GM21529 (cell line): ENCODE results near the gene LDHD.

ENCODE experiments used
- ATAC-seq: cut with Tn5 transposase; IDR thresholded peaks from one replicate; pipeline ENCODE4 v1.9.1; 2021; ENCODE audit not compliant: unreplicated experiment

Gene LDHD

DNA sequence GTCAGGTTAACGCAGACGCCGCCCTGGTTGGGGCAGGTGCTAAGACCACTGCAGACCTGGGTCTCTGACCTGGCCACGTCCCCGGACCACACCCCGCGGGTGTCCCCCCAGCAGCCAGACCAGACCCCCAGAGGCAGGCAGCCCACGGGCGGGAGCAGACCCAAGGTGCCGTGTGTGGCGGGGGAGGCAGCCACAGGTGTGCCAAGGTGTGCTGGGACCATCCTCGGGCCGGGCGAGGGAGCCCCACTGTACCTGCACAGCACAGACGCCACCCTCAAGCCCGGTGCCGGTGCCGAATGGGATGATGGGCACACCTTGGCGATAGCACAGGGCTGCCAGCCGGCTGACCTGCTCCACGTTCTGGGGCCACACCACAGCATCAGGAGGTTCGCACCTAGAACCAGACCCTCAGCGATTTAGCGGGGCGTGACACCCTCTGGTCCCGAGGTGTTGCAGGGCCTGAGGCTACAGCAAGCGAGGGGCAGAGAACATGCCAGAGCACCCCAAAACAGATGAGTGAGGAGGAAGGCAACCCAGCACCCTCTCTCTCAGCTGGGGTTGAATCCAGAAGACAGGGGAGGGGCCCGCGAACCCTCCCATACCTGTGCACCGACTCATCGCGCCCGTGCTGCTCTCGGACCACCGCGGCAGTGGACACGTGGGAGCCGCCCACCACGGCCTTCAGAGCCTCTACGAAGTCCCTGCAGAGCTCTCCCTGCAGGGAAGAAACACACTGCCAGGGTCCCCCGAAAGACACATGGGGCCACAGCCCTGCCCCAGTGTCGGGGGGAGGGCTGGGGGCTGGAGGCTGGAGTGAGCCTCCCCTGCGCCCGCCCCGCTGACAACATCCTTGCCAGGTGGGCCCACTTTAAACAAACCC lies 1.4 kb downstream of the LDHD start:
- no peak for ATAC-seq

DNA sequence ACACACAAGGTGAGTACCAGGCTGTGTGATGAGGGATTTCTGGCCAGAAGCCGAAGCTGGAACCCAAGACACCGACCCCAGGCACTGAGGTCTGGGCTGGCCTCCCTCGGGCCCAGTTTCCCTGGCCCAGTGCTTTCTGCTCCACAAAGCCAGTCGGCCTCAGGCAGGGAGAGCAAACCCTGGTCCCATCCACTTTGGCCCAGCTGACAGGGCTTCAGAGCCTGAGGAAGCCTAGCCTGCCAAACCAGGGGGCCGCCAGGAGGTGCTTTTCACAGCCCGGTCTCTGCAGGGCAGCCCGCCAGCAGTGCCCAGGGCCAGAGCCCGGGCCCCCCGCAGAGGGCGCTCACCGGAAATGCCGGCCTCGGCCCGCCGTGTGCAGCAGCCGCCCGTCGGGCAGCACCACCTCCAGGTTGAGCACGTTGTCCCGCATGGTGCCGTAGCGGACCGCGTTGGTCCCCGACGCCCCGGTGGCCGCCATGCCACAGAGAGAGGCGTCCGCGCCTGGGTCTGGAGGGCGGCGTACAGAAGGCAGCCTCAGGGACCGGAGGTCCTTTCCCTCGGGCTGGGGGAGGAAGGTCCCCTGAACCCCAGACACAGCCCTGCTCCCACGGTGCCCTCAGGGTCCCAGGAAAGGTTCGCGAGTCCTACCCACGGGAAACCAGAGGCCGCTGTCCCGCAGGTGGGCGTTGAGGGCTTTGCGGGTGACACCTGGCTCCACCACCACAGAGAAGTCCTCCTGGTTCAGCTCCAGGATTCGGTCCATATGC lies 2.2 kb downstream of the LDHD start:
- no peak for ATAC-seq

DNA sequence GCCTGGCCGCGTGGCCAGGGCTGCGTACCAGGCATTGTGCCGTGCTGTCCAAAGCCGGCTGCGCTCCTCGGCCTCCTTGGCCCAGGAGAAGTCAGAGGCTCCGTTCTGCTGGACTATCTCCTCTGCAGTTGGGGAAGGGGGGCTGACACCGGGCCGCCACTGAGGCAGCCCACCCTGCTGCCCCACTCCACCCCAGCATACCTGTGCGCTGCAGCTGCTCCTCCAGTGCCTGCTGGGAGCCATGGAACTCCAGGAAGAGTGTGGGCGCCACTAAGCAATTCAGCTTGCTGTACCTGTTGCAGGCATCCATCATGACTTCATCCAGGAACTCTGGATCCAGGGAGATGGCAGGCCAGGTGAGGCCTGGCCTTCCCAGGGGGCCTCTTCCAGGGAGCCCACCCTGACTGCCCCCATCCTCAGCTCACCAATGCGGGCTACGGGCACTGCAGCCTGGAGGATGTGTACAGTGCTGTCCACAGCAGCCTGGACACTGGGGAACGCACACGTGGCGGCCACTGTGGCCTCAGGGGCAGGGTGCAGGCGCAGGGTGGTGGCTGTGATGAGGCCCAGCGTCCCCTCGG lies 2.9 kb downstream of the LDHD start:
- no peak for ATAC-seq

DNA sequence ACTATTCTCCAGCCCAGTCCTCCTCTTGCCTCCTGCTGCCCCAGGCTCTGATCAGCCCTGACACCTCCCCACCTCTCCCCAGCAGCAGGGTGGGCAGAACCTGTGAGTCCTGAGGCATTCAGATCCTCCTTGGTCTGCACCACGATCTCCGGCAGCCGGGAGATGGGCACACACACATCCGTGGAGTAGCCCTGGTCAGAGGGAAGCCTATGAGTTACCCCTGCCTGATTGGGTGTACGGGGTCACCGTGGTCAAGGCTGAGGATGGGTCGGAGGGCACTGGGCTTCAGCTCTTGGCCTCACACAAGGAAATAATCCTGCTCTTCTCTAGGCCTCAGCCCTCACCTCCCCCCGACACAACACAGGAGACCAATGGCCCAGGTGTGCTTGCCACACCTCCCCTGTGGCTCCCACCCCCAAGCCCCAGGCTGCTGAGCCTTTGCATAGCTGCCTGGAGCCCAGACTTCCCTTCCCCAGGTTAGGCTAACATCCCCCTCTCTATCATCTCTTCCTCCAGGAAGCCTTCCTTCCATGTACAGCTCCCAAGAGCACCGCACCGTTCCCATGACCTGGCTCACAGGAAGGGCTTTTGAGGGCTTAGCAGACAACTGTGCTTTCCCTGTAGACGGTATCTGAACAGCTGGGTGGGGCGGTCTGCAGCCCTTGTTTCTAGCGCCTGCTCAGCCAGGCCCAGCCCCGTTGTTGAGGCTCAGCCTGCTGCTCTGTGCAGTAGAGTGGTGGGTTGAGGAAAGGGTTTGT lies 3.7 kb downstream of the LDHD start:
- no peak for ATAC-seq

DNA sequence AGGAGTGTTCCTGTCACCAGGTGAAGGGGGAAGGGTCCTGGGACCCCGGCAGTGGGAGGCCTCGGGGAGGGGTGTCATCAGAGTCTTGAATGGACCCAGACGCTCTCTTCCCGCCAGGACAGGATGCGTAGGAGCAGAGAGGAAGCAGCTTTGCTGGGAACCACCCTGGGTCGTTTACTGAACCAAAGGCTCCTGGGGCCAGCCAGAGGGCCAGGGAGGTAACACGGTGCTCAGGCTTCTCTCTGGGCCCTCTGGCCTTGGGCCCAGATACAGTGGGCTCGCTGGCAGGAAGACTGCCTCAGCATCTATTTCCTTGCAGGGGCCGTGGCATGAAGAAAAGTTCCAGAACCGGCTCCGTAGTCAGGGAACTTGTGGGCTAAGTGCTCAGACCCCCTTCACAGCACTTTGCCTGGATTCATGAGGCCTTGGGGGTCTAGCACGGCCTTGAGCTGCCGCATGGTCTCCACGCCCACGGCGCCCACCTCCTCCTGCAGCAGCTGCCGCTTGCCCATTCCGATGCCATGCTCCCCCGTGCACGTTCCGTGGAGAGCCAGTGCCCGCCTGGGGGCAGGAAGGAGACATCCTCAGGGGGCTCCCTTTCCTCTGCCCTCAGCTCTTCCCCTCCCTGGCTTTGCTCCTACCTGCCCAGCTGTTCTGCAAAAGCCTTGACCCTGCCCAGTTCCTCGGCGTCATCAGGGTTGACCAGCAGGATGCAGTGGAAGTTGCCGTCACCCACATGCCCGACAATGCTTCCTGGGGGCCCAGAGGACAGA lies 4.4 kb downstream of the LDHD start:
- no peak for ATAC-seq

DNA sequence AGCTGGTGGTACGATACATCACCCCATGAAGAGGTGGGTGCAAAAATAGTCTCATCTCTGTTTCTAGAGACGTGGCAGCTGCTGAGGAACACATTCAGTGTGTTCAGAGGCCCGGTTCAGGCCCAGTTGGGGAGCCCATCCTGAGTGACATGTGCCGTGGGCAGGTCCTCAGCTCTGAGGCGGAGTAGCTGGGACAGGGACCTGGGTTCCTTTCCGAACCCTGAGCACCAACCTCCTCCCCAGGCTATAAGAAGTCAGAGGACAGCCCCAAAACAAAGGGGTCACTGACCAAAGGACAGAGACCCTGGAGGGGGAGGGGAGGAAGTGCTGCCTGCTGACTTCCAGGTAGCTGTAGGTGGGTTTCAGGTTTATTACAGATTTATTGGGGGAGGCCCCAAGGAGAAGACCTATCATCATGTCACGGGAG lies 5.1 kb downstream of the LDHD start:
- ATAC-seq = no peak

DNA sequence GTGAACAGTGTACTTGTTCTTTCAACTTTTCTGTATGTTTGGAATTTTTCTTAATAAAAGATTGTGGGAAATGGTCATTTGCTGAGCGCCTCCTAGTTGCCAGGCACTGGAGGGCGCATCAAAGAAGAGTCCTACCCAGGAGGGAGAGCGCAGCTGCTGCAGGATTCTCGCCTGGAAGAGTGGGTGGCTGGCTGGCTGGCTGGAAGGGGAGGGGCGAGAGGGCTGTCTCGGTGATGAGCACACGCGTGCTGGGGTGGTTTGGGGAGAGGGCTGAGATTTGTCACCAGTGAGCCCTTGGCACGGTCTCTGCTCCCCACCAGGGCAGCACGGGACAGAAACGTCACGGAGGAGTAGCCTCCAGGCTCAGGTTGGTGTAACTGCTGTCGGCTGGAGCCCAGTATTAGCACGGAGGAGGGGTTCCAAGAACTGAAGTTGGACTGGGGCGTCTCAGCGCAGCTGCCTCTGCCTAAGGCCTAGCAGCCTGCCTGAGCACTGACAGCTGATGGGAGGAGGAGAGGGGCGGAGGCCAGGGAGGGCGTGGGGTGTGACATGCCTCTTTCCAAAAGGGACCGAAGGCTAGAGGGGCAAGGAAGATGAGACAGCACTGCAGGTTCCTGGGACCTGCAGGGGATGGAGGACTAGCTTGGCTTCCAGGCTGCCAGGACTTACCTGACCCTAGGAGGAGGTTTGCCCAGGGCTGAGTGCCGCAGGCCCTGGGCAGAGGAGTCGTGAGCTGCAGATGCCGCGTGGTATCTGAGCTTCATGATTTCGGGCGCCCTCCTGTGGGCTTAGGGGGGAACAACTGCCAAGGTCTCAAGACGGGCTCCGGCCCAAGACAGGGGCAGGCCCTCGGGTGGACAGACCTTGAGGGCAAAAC lies 5.7 kb downstream of the LDHD start:
- peak; percentile 75 for ATAC-seq

DNA sequence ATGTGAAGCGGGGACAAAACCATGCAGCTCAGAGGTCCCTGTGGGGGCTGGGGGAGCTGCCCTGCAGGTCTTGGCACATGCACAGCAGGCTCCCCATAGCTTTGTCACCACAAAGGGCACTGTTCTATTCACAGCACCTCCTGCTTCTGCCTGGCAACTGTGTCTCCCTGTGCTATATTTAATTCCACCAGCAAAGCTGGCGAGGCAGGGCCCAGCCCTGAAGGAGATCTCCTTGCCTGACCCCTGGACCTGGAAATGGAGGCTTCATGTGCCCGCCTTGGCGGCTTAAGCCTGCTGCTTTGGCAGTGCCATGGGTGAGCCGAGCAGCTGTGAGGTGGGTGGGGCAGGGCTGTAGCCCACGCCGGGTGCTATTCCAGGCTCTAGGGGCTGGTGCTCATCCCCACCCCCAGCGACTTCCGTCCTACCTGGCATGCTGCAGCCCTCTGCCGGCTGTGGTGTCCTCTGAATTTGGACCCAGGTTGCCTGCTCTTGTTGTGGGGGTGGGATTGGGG lies 6.8 kb downstream of the LDHD start:
- ATAC-seq = no peak

DNA sequence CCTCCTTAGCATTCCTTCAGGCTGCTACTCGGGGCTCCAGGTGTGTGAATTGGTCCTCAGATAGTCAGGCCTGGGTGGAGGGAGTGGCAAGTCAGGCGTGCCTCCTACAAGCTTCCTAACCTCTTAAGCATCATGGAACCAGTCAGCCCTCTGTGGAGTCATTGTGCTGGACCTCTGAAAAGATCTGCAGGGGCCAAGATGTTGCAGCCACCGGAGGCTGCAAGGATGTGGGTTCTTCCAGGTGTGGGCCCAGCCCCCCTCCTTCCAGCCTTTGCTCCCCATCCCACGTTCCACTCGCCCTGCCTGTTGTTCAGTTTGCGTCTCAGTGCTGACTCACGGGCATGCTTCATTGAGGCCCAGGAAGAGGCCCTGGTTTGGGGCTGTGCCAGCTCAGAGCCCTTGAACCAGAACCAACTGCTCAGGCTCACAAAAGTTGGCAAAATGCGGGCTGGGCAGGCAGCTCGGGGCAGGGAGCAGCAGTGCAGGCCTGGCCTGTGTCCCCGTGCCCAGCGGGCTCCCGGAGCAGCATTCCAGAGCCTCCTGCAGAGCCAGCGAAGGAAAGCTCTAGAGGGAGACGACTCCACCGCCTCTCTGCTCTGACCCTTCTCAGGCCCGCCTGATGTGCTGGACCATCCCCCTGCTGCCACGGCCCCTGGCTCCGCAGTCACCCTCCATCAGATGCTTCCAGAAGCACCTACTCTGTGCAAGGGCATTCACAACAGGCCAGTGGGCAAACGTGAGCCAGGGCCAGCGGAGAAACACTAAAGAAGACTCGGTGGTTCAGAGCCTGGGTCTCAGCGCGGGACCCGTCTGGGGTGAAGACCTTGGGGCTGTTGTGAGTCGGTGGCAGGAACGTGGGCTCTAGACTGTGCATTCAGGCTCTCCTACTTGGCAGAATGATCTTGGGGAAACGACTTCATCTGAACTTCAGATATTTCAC lies 7.5 kb downstream of the LDHD start:
- ATAC-seq = peak; percentile 42

DNA sequence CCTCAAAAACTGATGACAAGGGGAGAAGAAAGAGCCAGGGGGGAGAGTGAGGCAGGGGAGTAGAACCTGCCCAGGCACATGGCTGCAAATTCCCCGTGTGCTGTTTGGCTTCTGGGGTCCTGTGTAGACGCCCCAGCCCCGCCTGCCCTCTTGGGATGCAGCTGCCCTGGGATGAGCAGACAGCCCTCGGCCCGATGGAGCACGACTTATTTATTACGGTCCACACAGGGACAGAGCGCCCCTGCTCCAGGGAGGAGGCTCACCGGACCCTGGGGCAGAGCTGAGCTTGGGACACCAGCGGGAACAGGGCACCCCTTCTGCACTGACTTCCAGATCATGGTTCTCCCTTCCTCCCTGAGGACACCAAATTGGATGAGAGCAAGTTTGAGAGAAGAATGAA lies 9.1 kb downstream of the LDHD start:
- no peak for ATAC-seq

DNA sequence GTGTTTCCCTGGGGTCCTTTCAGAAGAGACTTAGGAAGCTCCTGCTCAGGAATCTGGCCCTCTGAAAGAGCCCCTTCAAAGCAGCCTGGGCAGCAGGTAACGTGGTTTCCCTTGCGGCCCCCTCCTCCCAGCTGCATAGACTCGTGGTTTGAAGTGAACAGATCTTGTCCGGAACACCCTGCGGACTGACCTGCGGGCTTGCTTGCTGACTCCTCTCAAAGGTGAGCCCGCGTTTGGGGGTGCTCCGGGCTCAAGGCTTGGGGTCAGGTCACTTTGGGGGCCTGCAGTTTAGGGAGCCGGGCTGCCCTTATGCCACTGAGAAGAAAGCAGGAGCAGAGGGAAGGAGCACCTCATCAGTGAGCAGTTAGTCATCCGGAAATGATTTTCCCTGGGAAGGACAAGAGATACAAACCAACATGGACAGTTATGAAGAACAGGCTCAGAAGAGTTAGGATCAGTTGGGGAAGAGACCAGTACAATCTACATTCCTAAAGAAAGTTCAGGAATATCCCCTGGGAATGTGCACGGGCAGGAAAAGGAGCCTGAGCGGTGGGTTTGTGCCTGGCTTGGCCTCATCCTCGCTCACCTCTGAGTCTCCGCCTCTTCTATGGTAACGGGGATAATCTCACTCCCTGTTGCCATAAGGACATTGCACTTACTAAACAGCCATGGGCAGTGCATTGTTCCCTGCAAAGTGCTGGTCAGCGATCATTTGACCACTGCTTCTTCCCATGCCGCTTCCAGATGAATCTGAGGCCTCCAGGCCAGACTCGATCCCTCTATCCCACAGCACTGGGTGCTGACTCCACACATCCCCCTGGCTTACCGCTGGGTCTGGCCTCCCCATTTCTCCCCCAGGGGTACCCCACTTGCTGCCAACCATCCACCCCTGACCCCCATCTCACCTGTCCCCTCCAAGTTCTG lies 10.0 kb downstream of the LDHD start:
- no peak for ATAC-seq

DNA sequence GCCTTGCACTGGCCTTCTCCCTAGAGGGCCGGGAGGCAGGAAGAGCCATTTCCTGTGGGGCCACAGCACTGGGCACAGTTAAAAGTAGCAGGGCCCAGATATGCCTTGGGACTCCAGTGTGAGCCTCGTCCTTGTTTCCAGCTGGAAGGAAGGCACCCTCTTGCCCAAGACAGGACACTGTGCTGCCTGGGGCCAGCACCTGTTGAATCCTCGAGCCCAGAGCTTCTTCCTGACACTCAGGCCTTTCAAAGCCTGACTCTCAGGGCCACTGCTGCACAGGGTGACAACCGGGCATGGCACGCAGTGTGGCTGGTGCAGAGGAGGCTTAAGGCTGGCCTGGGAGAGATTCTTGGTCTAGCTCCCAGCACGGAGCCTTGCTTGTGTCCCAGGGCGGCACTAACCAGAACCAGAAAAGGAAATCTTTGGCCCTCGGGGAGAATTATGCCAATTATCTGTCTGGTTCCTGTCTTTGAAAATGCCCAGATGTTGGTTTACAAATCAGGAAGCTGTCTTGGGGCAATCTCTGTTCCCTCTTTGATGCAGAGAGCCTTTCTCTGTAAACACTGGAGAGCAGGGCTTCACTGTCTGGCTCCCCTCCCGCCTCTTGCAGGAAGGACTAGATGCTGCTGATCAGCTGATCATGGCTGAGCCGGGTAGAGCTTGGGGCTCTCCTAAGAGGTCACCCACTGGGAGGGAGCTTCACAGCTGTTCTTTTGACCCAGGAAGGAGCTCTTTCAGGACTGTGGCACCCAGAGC lies 11.1 kb downstream of the LDHD start:
- no peak for ATAC-seq

DNA sequence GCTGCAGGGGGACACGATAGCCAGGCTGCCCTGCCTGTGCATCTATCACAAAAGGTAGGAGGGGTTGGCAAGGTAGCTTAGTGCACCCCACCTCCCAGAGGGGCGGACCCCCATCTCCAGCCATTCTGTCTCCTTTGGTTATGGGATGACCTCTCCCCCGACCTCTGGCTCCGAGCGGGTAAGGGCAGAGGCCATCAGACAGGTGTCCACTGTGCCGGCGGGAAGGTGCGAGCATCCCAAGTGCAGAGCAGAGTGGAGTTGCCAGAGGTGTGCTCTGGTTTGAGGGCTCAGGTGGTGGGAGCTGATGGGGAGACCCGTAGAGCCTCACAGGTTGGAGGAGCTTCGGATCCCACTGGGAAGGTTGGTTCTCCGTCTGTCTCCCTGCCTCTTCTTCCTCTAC lies 11.7 kb downstream of the LDHD start:
- ATAC-seq = no peak

DNA sequence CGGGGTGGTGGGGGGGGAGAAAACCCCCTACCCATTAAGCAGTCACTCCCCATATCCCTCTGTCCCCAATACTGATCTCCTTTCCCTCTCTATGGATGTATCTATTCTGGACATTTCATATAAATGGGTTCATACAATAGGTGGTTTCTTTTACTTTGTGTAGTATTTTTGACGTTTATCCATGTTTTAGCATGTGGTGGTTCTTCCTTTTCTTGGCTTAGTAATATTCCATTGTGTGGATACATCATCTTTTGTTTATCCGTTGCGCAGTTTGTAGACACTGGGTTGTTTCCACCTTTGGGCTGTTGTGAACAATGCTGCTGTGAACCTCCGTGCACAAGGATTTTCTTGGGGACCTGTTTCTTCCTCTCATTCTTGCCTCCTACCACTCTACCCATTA lies 12.6 kb downstream of the LDHD start:
- no peak for ATAC-seq

DNA sequence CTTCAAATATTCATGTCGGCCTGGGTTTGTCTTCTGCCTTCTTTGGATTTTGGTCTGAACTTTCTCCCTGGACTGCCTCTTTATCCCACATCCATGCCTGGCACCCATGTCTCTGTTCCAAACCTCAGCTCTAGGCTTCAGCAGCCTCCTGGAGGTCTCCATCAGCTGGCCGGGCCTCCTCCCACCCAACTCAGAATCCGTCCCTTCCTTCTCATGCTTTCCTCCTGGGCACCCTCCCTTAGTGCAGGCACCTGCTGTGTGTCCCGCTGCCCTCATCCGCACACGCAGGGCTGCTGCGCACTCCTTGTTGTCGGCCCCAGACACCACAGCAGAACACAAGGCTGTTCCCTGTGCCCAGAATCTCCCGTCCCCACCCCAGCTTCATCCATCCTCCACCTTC lies 14.0 kb downstream of the LDHD start:
- ATAC-seq = no peak

DNA sequence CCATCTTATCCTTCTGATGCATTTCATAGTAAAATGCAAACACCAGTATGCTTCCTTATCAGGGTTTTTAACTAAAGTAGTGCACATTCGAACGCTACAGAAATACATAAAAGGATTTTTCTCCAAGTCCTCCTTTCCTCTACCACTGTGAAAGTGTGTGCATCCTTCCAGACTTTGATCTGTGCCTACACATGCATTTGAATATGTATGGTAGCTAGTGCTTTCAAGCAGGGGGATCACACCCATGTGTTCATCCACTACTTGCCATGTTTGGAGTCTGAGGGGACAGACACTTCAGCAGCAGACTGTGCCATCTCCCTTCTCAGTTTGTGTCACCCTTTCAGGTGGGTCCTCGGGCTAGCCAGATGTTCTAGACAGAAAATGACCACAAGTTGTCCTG lies 14.9 kb downstream of the LDHD start:
- no peak for ATAC-seq
